Measurements from ENCODE around the gene ADAMTSL4. TPM values are rescaled to one million over a fixed set of nuclear protein-coding genes. Genes with fewer than 3 reads are reported as not detected.
A peak's percentile ranks its signal among the peaks of the same experiment; 100 is the strongest.

The ADAMTSL4 gene
- polyA plus RNA-seq, 1 of the 3 experiments (the other 2 are of a cell fraction): 3.4 TPM

GRCh38 chr1:150579110-150579944 lies 30.1 kb downstream of the ADAMTSL4 start, which contains the start of gene MCL1 (continued):
- TF ChIP-seq CTCF (IDR thresholded peaks at IDR 0.05) (no peak), USF2 (IDR thresholded peaks at IDR 0.05; ENCODE audit: borderline replicate concordance, low read depth, low read length) (no peak), FOXM1 (IDR thresholded peaks at IDR 0.05; ENCODE audit: low read depth) (0 out of 2 replicates have a peak, but pooled peaks have one; percentile 38), GATA2 (CRISPR knock-in tag; IDR thresholded peaks at IDR 0.05) (no peak), MAX (IDR thresholded peaks at IDR 0.05; ENCODE audit: low read depth) (0 out of 2 replicates have a peak, but pooled peaks have one; percentile 56), IRF3 (IDR thresholded peaks at IDR 0.05; ENCODE audit: low read depth, low read length) (no peak), CHD2 (IDR thresholded peaks at IDR 0.05; ENCODE audit: low read length, partially characterized antibody) (no peak), SIN3A (IDR thresholded peaks at IDR 0.05; ENCODE audit: borderline replicate concordance, low read depth, low read length) (peak; percentile 80), EZH2phosphoT487 (IDR thresholded peaks at IDR 0.05; ENCODE audit: borderline replicate concordance, low read depth) (no peak), USF1 (IDR thresholded peaks at IDR 0.05; ENCODE audit: borderline replicate concordance, low read depth) (no peak), RXRA (IDR thresholded peaks at IDR 0.05; ENCODE audit: borderline replicate concordance, low read depth) (peak; percentile 39; the same call in 1 of the 2 replicates), NRF1 (IDR thresholded peaks at IDR 0.05; ENCODE audit: low read depth, low read length) (peak; percentile 56), TCF12 (IDR thresholded peaks at IDR 0.05) (peak; percentile 38; the same call in 1 of the 2 replicates), REST (IDR thresholded peaks at IDR 0.05; ENCODE audit: low read depth, low read length) (peak; percentile 82), GABPA (IDR thresholded peaks at IDR 0.05; ENCODE audit: low read depth) (peak; percentile 67)

Data from SK-N-SH (cell line).